MM.1S (cell line): ENCODE results near the gene MAML3.

Experiments used
- DNase-seq: peaks from one replicate; pipeline ENCODE4 v3.0.0-alpha.2; 2015
- H2AFZ ChIP-seq: fragments of 300-600 bp; sonication (generic); 2 replicates; pipeline ENCODE4 v1.6.0; 2016; ENCODE audit warnings: antibody characterized with exemption, low read length
- H3F3A ChIP-seq: fragments of 300-600 bp; sonication (generic); 2 replicates; pipeline ENCODE4 v1.6.1; 2016; ENCODE audit warnings: mild to moderate bottlenecking, antibody characterized with exemption, low read length, moderate library complexity, mixed read lengths; ENCODE audit not compliant: insufficient read depth
- H3K27ac ChIP-seq: fragments of 300-600 bp; sonication (generic); 2 replicates; pipeline ENCODE4 v1.5.1; 2016; ENCODE audit warnings: mild to moderate bottlenecking, low read length
- H3K27me3 ChIP-seq: fragments of 300-600 bp; sonication (generic); replicated peaks from 2 replicates; pipeline ENCODE4 v1.6.0; 2016; ENCODE audit warnings: low read length; ENCODE audit not compliant: insufficient read depth
- H3K36me3 ChIP-seq: fragments of 300-600 bp; sonication (generic); replicated peaks from 2 replicates; pipeline ENCODE4 v1.6.1; 2016; ENCODE audit warnings: mild to moderate bottlenecking, low read length, mixed read lengths; ENCODE audit not compliant: insufficient read depth
- H3K4me1 ChIP-seq: fragments of 300-600 bp; sonication (generic); 2 replicates; pipeline ENCODE4 v1.6.1; 2016; ENCODE audit warnings: low read length, mixed read lengths
- H3K4me2 ChIP-seq: fragments of 300-600 bp; sonication (generic); 2 replicates; pipeline ENCODE4 v1.6.0; 2016; ENCODE audit warnings: low read depth, low read length
- H3K4me3 ChIP-seq: fragments of 300-600 bp; sonication (generic); 2 replicates; pipeline ENCODE4 v1.5.1; 2016; ENCODE audit warnings: low read length, mixed read lengths
- H3K79me2 ChIP-seq: fragments of 300-600 bp; sonication (generic); 2 replicates; pipeline ENCODE4 v1.6.1; 2016; ENCODE audit warnings: mixed run types, low read length, mixed read lengths
- H3K9ac ChIP-seq: fragments of 300-600 bp; sonication (generic); 2 replicates; pipeline ENCODE4 v1.6.1; 2016; ENCODE audit warnings: low read length, mixed read lengths
- H3K9me2 ChIP-seq: fragments of 300-600 bp; sonication (generic); replicated peaks from 2 replicates; pipeline ENCODE4 v1.6.1; 2016; ENCODE audit warnings: mild to moderate bottlenecking, low read length, mixed read lengths; ENCODE audit not compliant: insufficient read depth
- H3K9me3 ChIP-seq: fragments of 300-600 bp; sonication (generic); replicated peaks from 2 replicates; pipeline ENCODE4 v1.6.1; 2016; ENCODE audit warnings: mild to moderate bottlenecking, low read length, mixed read lengths; ENCODE audit not compliant: insufficient read depth
- H4K20me1 ChIP-seq: fragments of 300-600 bp; sonication (generic); 2 replicates; pipeline ENCODE4 v1.6.1; 2016; ENCODE audit warnings: mild to moderate bottlenecking, low read length, moderate library complexity, mixed read lengths; ENCODE audit not compliant: insufficient read depth
- CTCF ChIP-seq: fragments of 300-600 bp; sonication (generic); IDR thresholded peaks from 2 replicates; pipeline ENCODE4 v1.5.1; 2016; ENCODE audit warnings: antibody characterized with exemption, low read length, mixed read lengths
- EZH2 ChIP-seq: fragments of 300-600 bp; sonication (generic); optimal IDR thresholded peaks from 2 replicates; pipeline ENCODE3; 2017; ENCODE audit warnings: low read depth, mild to moderate bottlenecking, antibody characterized with exemption, low read length, mixed read lengths
- EZH2phosphoT487 ChIP-seq: fragments of 300-600 bp; sonication (generic); IDR thresholded peaks from 2 replicates; pipeline ENCODE4 v1.6.1; 2018; ENCODE audit warnings: antibody characterized with exemption, low read length

Gene MAML3

GRCh38 chr4:140047786-140048185 lies 106.2 kb downstream of the MAML3 start:
- H3K4me2 ChIP-seq = no peak overlapping the region
- H3F3A ChIP-seq = no peaks in the 10 kb centered on the region
- H2AFZ ChIP-seq = no peak overlapping the region
- no peaks in the 10 kb centered on the region for H3K4me1 ChIP-seq
- H3K9ac ChIP-seq = no peak overlapping the region
- H3K4me3 ChIP-seq = no peak overlapping the region
- H3K27ac ChIP-seq = no peak overlapping the region
- no peaks in the 10 kb centered on the region for H3K9me3 ChIP-seq
- no peaks in the 10 kb centered on the region for H3K9me2 ChIP-seq
- H4K20me1 ChIP-seq = no peaks in the 10 kb centered on the region
- DNase-seq = no peak
- no peaks in the 10 kb centered on the region for H3K79me2 ChIP-seq
- no peaks in the 10 kb centered on the region for H3K27me3 ChIP-seq
- TF ChIP-seq CTCF (no peak), EZH2 (no peak), EZH2phosphoT487 (no peak)
- H3K36me3 ChIP-seq = no peaks in the 10 kb centered on the region

- Histone ChIP-seq H3K27ac (no peak overlapping the region), H3K4me3 (no peak overlapping the region), H3K4me1 (no peaks in the 10 kb centered on the region)
Measured at GRCh38 chr4:140047017-140047640, 106.9 kb downstream of the MAML3 start.

GRCh38 chr4:140046543-140046942 lies 107.4 kb downstream of the MAML3 start:
- Histone ChIP-seq H3K4me2 (no peak overlapping the region), H4K20me1 (no peaks in the 10 kb centered on the region), H2AFZ (no peak overlapping the region), H3K27me3 (no peaks in the 10 kb centered on the region), H3K79me2 (no peaks in the 10 kb centered on the region), H3K4me3 (no peak overlapping the region), H3K9me3 (no peaks in the 10 kb centered on the region), H3K4me1 (no peaks in the 10 kb centered on the region), H3F3A (no peaks in the 10 kb centered on the region), H3K9ac (no peak overlapping the region), H3K27ac (no peak overlapping the region), H3K9me2 (no peaks in the 10 kb centered on the region), H3K36me3 (no peaks in the 10 kb centered on the region)
- TF ChIP-seq EZH2phosphoT487 (no peak), CTCF (no peak), EZH2 (no peak)
- no peak for DNase-seq

More at GRCh38 chr4:140047017-140047640, 106.9 kb downstream of the MAML3 start:
- Histone ChIP-seq H2AFZ (no peak overlapping the region), H3K79me2 (no peaks in the 10 kb centered on the region), H4K20me1 (no peaks in the 10 kb centered on the region), H3K27me3 (no peaks in the 10 kb centered on the region), H3K9me2 (no peaks in the 10 kb centered on the region), H3K9me3 (no peaks in the 10 kb centered on the region), H3K36me3 (no peaks in the 10 kb centered on the region), H3F3A (no peaks in the 10 kb centered on the region), H3K4me2 (no peak overlapping the region), H3K9ac (no peak overlapping the region)
- DNase-seq = no peak
- TF ChIP-seq CTCF (no peak), EZH2 (no peak), EZH2phosphoT487 (no peak)
